Activated CD4-positive, alpha-beta T cell treated with anti-CD3 and anti-CD28 coated beads, Interleukin-2, Interleukin-4, amounts not matched to agents 100 ng/mL and 50 ng/mL, durations not matched to agents 16 hours and 8 hours (primary cell): ENCODE data around the gene FRG2.
A peak's percentile ranks its signal among the peaks of the same experiment; 100 is the strongest.
"Not testable (repeated sequence)": the region's sequence is repeated elsewhere in the genome, so short reads cannot be mapped to it uniquely, and the experiment has no call there.

Experiments
- DNase-seq: peaks from one replicate; pipeline ENCODE4 v3.0.0-alpha.2; 2020; ENCODE audit warnings: low spot score

Gene FRG2

GRCh38 chr4:190027156-190027555, at the start of gene FRG2:
FRG2 (minus strand) TSS chr4:190027256; CDS start chr4:190027204, 52 bp downstream.
- not testable (repeated sequence) for DNase-seq

DNA sequence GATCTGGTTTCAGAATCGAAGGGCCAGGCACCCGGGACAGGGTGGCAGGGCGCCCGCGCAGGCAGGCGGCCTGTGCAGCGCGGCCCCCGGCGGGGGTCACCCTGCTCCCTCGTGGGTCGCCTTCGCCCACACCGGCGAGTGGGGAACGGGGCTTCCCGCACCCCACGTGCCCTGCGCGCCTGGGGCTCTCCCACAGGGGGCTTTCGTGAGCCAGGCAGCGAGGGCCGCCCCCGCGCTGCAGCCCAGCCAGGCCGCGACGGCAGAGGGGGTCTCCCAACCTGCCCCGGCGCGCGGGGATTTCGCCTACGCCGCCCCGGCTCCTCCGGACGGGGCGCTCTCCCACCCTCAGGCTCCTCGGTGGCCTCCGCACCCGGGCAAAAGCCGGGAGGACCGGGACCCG, 41.3 kb upstream of the FRG2 start:
- DNase-seq: not testable (repeated sequence)

DNA sequence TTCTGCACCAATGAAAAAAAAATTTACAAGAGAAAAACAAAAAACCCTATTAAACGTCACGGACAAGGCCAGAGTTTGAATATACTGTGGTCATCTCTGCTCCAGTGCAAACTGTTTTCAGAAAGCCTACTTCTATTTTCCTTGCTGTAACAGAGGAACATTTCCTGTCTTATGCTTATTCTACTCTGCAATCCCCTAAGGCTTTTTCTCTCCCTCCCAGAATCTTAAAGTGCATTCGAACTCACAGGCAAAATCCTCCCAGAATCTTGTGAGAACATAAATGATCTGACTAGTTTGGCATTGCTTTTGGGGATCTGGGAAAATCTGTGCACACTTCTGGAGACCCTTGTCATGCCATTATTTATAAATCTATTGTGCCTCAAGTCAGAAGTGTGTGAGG, 37.7 kb upstream of the FRG2 start:
- DNase-seq: not testable (repeated sequence)

DNA sequence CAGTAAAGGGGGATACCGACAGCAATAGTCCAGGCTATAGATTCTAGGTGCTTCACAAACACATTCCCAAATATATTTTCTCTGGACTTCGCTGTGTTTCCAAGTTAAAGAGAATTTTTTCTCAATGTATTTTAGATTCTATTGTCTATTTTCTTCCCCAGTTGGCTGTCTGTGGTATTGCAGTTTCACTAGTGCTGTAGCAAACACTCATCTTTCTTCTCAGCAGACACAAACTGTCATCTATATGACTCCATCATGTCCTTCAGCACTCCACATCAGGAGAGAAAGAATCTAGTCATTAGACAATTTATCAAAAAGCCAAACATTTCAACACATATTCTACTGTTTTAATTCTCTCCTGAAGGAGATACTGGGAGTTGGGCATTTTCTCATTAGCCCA, 37.3 kb upstream of the FRG2 start, which contains the start of gene DBET:
Gene DBET (plus strand): TSS at position 161 of the 400 bp plus-strand sequence.
- DNase-seq: not testable (repeated sequence)

GRCh38 chr4:190058997-190059396, 31.9 kb upstream of the FRG2 start:
- not testable (repeated sequence) for DNase-seq

DNA sequence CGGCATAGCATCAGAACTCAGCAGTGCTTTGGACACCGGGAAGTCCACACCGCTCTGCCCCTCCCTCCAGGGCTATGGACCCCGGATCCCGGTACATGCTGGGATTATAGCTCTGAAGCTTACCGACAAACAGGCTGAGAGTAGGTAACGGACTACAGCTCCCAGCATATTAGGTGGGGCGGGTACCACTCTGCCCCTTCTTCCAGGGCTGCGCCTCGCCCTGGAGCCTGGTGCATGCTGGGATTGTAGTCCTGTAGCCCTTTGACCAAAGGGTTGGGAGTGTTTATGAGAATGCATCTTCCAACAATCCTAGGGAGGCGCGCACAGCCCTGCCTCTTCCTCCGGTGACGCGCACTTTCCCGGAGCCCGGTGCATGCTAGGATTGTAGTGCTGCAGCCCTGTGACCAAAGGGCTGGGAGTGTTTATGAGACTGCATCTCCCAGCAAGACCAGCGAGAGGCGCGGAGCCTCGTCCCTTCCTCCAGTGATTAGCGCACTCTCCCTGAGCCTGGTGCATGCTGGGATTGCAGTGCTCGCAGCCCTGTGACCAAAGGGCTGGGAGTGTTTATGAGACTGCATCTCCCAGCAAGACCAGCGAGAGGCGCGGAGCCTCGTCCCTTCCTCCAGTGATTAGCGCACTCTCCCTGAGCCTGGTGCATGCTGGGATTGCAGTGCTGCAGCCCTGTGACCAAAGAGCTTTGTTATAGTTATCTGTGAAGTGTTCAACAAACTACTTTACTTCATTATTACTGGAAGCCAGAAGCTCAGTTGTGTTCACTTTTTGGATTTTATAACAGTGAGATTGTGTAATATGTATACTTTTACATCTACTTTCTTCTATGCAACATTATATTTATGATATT, 22.6 kb upstream of the FRG2 start:
- DNase-seq: not testable (repeated sequence)

GRCh38 chr4:190047627-190048026, 20.6 kb upstream of the FRG2 start:
- not testable (repeated sequence) for DNase-seq

GRCh38 chr4:190040873-190041272, 13.8 kb upstream of the FRG2 start:
- not testable (repeated sequence) for DNase-seq

GRCh38 chr4:190037704-190038388, 10.8 kb upstream of the FRG2 start:
- not testable (repeated sequence) for DNase-seq

- DNase-seq: peak; percentile 34
Observed at GRCh38 chr4:190031264-190031663, 4.2 kb upstream of the FRG2 start.

DNA sequence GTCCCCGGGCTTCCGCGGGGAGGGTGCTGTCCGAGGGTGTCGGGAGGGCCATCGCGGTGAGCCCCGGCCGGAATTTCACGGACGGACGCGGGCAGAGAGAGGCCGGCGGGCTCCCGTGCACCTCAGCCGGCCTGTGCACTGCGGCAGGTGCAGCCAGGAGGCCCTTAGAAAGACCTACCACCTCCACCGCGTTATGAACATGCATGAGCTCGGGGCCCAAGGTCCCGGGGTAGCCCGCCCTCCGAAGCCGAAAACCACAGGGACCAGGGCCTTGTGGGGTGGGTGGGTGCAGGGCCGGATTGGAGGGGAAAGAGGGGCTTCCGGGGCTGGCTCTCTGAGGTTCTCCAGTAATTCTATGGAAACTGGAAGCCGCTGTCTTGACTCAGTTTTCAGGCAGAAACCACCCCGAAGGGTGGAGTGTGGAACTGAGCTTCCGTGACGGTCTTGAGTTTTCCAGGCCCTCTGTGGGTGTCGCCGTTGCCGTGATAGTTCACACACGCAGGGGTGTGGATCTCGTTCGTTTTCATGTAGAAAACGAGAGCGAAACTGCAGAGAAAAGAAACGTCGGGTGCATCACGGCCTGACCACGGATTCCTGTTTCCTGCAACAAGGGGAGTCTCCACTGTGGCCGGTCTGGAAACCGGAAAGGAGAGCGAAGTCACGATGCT, 4.3 kb downstream of the FRG2 start:
- DNase-seq: not testable (repeated sequence)

DNA sequence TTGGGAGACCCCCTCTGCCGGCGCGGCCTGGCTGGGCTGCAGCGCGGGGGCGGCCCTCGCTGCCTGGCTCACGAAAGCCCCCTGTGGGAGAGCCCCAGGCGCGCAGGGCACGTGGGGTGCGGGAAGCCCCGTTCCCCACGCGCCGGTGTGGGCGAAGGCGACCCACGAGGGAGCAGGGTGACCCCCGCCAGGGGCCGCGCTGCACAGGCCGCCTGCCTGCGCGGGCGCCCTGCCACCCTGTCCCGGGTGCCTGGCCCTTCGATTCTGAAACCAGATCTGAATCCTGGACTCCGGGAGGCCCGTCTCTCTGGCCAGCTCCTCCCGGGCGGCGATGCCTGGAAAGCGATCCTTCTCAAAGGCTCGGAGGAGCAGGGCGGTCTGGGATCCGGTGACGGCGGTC, 5.1 kb downstream of the FRG2 start:
- DNase-seq: not testable (repeated sequence)

DNA sequence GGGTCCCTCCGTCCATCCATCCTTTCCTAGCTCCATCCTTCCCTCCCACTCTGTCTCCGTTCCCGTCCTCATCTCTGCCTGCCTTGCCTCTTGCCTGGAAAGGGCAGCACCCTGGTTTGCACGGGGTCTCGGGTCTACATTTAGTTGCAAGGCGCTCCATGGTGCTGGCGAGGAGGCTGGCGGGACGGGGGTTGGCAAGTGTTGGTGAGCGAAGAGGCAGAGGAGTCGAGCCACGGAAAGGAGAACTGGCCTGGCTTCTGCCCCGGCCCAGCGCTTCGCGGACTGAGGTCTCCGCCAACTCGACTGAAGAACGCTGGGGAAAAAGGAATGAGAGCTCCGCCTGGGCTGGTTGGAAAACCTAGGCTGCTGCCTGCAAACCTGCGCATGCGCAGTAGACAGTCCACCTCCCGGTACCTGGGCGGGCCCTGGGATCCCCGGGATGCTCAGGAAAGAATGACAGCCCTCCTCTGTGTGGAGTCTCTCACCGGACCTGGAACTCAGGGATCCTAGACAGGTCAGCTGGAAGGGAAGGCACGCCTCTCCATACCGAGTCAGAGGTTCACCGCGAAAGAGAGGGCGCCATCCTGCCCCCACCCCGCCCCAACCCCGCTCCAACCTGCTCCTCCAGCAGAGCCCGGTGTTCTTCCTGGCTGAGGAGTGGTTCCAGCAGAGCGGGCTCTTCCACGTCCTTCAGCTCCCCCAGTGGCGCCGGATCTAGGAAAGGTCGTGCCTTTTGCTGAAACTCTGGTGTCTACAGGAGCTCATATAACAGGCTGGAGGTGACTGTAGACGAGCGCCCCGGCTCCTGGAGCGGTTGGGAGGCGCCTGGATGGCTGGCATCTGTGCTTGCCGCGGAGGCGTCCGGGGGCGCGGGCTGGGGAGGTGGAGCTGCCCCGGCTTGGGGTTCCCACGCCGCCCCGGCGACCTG, 6.0 kb downstream of the FRG2 start:
- peak; percentile 14 for DNase-seq

DNA sequence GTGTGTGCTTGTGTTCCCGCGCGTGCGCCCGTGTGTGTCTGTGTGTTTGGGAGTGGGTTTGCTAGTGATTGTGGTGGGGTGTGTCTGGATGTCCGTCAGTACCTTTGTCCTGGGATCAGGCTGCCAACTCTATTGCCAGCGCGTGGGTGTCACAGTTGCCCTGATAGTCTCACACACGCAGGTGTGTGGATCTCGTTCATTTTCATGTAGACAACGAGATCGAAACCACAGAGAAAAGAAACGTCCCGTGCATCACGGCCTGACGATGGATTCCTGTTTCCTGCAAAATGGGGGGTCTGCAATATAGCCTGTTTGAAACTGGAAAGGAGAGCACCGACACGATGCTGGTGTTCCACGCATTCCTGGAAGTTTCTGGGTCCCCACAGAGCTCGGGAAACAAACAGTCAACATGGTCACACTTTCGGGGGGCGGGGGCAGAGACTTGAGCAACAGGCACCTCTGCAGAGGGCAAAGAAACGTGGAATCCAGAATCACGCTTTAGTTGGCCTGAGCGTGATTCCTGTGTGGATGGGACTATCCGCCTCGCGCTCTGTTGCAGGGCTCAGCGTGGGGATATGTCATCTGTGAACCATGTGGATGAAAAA, 7.1 kb downstream of the FRG2 start:
- not testable (repeated sequence) for DNase-seq

GRCh38 chr4:190019023-190019858, 7.8 kb downstream of the FRG2 start:
- DNase-seq: no peak

DNA sequence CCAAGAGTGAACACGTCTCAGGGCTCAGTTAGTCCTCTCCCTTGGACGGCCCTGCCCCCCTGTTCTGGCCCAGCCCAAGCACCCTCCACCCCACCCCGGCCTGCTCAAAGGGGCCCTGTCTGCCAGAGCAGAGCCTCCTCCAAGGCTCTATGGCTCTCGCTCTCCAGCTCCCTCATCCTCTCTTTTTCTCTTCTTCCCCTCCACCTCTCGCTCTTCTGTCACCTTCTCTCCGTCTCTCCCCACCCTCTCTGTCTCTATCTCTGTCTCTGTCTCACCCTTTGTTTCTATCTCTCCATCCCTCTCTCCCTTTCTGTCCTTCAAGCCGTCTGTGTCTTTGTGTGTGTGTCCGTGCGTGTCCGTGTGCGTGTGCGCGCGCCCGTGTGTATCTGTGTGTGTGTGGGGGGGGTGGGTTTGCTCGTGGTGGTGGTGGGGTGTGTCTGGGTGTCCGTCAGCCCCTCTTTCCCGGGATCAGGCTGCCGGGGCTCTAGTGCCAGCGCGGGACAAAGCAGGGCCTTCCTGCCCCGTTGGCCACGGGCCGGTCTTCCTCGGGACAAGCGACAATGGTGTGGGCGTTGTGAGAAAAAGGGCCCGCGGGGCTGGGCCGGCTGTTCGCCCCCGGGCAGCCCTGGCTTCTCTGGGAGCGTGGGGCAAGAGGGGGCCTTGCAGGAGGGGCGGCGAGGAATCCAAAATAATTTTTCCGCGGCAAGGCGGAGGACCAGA, 8.7 kb downstream of the FRG2 start:
- no peak for DNase-seq

DNA sequence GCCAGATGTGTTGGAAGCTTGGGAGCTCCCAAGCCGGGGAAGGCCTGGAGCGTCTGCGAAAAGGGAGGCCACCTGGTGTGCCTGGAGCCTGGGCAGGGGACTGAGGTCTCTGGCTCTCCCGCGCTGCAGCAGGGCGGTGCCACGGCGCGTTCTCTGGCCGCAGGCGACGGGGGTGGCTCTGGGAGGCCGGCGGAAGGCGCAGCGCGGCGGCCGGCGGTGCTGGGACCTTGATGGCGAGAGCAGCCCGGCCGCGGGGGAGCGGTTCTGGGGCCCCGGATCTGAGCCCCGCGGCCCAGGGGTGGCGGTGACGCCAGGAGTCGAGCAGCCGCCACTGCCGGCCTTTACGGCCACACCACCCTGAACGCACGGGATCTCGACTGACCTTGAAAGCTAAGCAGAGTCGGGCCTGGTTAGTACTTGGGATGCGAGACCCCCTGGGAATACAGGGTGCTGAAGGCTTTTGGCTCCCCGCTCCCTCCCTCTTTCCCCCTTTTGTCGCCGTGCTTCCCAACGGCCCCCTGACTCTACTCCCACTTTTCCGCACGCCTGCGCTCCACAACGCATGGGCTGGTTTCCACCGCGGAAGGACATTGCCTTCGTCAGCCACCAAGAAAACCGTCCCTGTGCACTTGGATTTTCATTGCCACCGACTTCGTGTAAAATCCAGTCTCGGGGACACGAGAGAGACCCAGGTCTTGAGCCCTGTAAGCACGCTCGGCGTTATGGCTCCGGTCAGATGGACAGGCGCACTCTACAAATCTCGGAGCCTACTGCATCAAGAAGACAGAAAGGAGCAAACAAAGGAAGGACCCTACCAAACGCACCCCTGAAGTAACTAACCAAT, 9.5 kb downstream of the FRG2 start:
- DNase-seq: no peak
